ENCODE results near the gene KIAA1958.

- TF ChIP-seq SMC3 (IDR thresholded peaks at IDR 0.05) = no peak
- no peak for TF ChIP-seq CTCF (IDR thresholded peaks at IDR 0.05)
- TF ChIP-seq CHD4 (IDR thresholded peaks at IDR 0.05; ENCODE audit: borderline replicate concordance) = no peak
- TF ChIP-seq RFX5 (IDR thresholded peaks at IDR 0.05) = no peak
- TF ChIP-seq EP300 (IDR thresholded peaks at IDR 0.05) = no peak
- TF ChIP-seq TP53 (CRISPR knock-in tag; IDR thresholded peaks at IDR 0.05) = no peak
- no peak for TF ChIP-seq POLR2A (IDR thresholded peaks at IDR 0.05; ENCODE audit: low read length)
Observed at GRCh38 chr9:112535301-112535700, 48.7 kb downstream of the KIAA1958 start.
